Sigmoid colon (tissue), 4 donors: Measurements from ENCODE around the gene MLKL.

Experiments used
- CTCF ChIP-seq, 4 experiments: fragments of 450-650 bp in 3 of 4; fragments of 200-600 bp in 1 of 4; IDR thresholded peaks; one replicate each; pipeline ENCODE4 v1.5.1; 2016 to 2019; ENCODE audit warnings: antibody characterized with exemption in 4 of 4, mild to moderate bottlenecking in 3 of 4, moderate library complexity in 2 of 4
- EP300 ChIP-seq, 4 donors: sonication (generic); formaldehyde crosslinking; IDR thresholded peaks; one replicate each; pipeline ENCODE4 v1.6.1; 2017; ENCODE audit warnings: antibody characterized with exemption in 4 of 4
- POLR2A ChIP-seq, 2 donors: fragments of 450-650 bp; IDR thresholded peaks; one replicate each; pipeline ENCODE4 v1.6.1; 2016; ENCODE audit warnings: antibody characterized with exemption in 2 of 2, mild to moderate bottlenecking in 2 of 2, moderate library complexity in 2 of 2
- POLR2AphosphoS5 ChIP-seq, 4 donors: sonication (generic); formaldehyde crosslinking; IDR thresholded peaks; one replicate each; pipeline ENCODE4 v1.6.1; 2017; ENCODE audit warnings: antibody characterized with exemption in 4 of 4

- no peak for TF ChIP-seq CTCF (IDR thresholded peaks at IDR 0.05)
- TF ChIP-seq POLR2A (IDR thresholded peaks at IDR 0.05), result no peak
- no peak for TF ChIP-seq POLR2AphosphoS5 (IDR thresholded peaks at IDR 0.05)
- no peak for TF ChIP-seq EP300 (IDR thresholded peaks at IDR 0.05)
Measured at GRCh38 chr16:74699666-74700065, 996 bp downstream of the MLKL start.
